Measurements from ENCODE around the gene NRM. TPM values are rescaled to one million over a fixed set of nuclear protein-coding genes. Genes with fewer than 3 reads are reported as not detected.

NRM gene, protein sequence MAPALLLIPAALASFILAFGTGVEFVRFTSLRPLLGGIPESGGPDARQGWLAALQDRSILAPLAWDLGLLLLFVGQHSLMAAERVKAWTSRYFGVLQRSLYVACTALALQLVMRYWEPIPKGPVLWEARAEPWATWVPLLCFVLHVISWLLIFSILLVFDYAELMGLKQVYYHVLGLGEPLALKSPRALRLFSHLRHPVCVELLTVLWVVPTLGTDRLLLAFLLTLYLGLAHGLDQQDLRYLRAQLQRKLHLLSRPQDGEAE
- total RNA-seq = 10 to 100 TPM; 25.8 to 36.4 TPM

DNA sequence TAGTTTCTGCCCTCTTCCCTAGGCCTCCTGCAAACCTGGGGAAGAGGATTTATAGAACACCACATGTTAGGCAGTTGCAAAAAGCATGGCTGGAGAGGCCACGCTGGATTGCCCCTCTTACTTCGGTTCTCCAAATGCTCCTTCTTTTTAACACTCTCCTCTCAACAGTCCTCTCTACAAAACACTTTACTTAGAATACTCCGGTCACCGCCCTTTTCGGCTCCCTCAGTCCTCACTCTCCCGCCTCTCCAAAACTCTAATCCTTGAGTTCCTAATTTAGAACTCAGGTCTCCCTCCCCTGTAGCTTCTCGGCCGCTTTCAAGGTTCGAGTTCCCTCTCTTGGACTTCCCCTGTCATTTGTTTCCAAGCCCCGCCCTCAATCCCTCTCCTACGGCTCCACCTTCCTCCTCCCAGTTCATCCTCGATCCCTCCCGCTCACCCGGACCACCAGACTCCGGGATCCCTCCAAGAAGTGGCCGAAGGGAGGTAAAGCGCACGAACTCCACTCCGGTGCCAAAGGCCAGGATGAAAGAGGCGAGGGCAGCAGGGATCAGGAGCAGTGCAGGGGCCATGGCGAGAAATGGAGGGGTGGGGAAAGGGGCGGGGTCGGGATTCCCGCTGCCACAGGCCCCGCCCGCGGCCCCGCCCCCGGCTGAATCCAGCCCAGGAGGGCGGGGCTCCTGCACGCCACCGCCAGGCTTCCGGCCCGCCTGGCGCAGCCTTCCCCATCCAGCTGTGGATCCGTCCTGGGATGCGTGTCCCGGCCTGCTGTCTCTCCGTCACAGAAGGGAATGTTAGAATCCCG, at the start of gene NRM:
TSS of gene NRM (minus strand) at position 582 of the 805 bp plus-strand sequence. CDS start at position 572, 10 bp downstream.
- CTCF ChIA-PET = interaction anchor here (0.6 to 1.6 kb wide), 5 partner anchors 11 to 906 kb away, joined by 3 to 7 read pairs (median 4); no protein-coding TSS in a partner anchor
- Mint-ChIP-seq H3K27me3 (no peaks in the 10 kb centered on the region), H3K9me3 (ENCODE audit: low read depth) (no peaks in the 10 kb centered on the region), H3K4me1 (peaks cover 42% of the 10 kb centered on the region), H3K27ac (peak within 1 kb of the TSS; percentile 70), H3K4me3 (peak within 1 kb of the TSS; percentile 75), H3K36me3 (ENCODE audit: low read depth) (peaks cover 21% of the 10 kb centered on the region)
- ATAC-seq = peak; percentile 50
- POLR2A ChIA-PET = interaction anchor here (1.9 kb wide), 1 partner anchor 27 kb away, joined by 8 read pairs; the partner anchor contains the start of gene MDC1
- intact Hi-C loops (cut with DNase I, micrococcal nuclease) = loop anchor here in 1 of 2 experiments (1.0 kb wide), 1 partner anchor 27 kb away; the partner anchor contains the start of gene MDC1
- DNase-seq = peak; percentile 89

DNA sequence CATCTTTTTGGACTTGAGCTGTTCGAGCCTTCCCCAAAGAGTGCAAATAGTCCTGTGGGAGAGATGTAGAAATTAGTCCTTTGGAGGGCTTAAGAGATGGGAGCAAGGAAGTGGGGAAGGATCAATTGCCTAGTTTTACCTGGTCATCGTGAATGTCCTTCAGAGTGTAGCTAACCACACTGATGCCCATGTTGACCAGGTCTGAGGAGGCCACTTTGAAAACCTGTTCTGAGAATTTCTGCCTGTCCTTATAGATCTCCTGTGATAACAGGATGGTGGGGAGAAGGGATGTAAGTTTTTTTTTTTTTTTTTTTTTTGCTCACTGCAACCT, 49.7 kb upstream of the NRM start:
- peaks cover 78% of the 10 kb centered on the region for H3K4me1 Mint-ChIP-seq
- H3K9me3 Mint-ChIP-seq (ENCODE audit: low read depth) = peaks cover 2% of the 10 kb centered on the region
- intact Hi-C loops (cut with DNase I, micrococcal nuclease) = loop anchor here in 1 of 2 experiments (10.0 kb wide), 1 partner anchor 614 kb away; the partner anchor contains the start of gene HLA-B
- peak overlapping the region; percentile 51 for H3K27ac Mint-ChIP-seq
- DNase-seq (no peak), ATAC-seq (no peak)
- H3K4me3 Mint-ChIP-seq = peak overlapping the region; percentile 96
- ChIA-PET CTCF (interaction anchor here (0.6 to 2.6 kb wide), 11 partner anchors 10 to 257 kb away, joined by 3 to 15 read pairs (median 3); partner anchors contain the start of gene VARS2), POLR2A (no interaction called here)
- no peaks in the 10 kb centered on the region for H3K27me3 Mint-ChIP-seq
- H3K36me3 Mint-ChIP-seq (ENCODE audit: low read depth) = peaks cover 84% of the 10 kb centered on the region

DNA sequence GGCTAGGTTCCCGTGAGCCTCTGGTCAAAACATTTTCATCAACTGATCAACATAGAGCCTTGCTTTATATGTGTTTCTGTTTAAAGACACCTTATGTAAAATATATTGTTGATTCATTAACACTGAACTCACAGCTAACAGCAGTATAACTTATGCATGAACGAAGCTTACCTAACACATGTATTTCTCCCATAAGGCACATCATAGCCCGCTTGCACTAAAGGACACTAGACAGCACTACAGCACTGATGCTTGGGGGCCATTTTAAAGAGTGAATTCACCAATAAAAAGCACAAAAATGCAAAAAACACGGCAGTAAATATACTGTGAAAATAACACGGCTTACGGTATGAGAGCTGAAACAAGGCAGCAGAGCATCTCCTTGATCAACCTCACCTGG, 47.7 kb upstream of the NRM start:
- peak overlapping the region; percentile 23 for H3K4me3 Mint-ChIP-seq
- peaks cover 2% of the 10 kb centered on the region for H3K9me3 Mint-ChIP-seq (ENCODE audit: low read depth)
- H3K4me1 Mint-ChIP-seq = peaks cover 82% of the 10 kb centered on the region
- H3K27me3 Mint-ChIP-seq = no peaks in the 10 kb centered on the region
- ATAC-seq (no peak), DNase-seq (no peak)
- ChIA-PET POLR2A (interaction anchor here (0.5 to 1.4 kb wide), 4 partner anchors 21 to 83 kb away, joined by 4 to 5 read pairs (median 4); partner anchors contain the start of gene MDC1), CTCF (interaction anchor here (0.6 to 7.1 kb wide), 8 partner anchors 8 to 248 kb away, joined by 3 to 46 read pairs (median 5); no protein-coding TSS in a partner anchor)
- peaks cover 92% of the 10 kb centered on the region for H3K36me3 Mint-ChIP-seq (ENCODE audit: low read depth)
- intact Hi-C loops (cut with DNase I, micrococcal nuclease) = loop anchor here in 1 of 2 experiments (10.0 kb wide), 1 partner anchor 346 kb away; no protein-coding TSS in a partner anchor
- peak overlapping the region; percentile 39 for H3K27ac Mint-ChIP-seq

DNA sequence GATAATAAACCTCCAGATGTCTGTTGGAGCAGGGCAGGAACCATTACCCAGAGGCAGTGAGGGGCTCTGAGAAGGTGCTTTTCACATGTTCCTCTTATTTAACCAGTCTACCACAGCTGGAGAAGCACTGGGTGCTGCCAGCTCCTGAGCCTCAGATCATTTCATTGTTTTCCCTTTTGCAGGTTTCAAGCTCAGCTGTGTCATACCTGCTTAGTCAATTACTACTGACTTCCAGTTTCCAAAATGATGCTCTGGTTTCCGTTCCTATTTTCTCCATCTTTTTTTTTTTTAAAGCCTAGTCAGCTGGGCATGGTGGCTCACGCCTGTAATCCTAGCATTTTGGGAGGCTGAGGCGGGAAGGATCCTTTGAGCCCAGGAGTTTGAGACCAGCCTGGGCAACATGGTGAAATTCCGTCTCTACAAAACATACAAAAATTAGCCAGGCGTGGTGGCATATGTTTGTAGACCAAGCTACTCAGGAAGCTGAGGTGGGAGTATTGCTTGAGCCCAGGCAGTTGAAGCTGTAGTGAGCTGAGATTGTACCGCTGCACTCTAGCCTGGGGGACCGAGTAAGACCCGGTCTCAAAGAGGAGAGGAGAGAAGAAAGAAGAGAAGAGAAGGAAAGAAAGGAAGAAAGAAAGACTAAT, 45.0 kb upstream of the NRM start:
- H3K27me3 Mint-ChIP-seq = no peaks in the 10 kb centered on the region
- ATAC-seq (peak; percentile 36), DNase-seq (peak; percentile 59)
- intact Hi-C loops (cut with DNase I, micrococcal nuclease) = loop anchor here in 1 of 2 experiments (1.0 to 10.0 kb wide), 4 partner anchors 8 to 349 kb away; partner anchors contain the start of gene TUBB
- peak overlapping the region; percentile 90 for H3K27ac Mint-ChIP-seq
- H3K36me3 Mint-ChIP-seq (ENCODE audit: low read depth) = peaks cover 85% of the 10 kb centered on the region
- peaks cover 81% of the 10 kb centered on the region for H3K4me1 Mint-ChIP-seq
- peaks cover 2% of the 10 kb centered on the region for H3K9me3 Mint-ChIP-seq (ENCODE audit: low read depth)
- ChIA-PET CTCF (interaction anchor here (0.6 to 7.1 kb wide), 16 partner anchors 13 to 252 kb away, joined by 3 to 46 read pairs (median 4); no protein-coding TSS in a partner anchor), POLR2A (interaction anchor here (0.6 to 2.0 kb wide), 14 partner anchors 8 to 242 kb away, joined by 3 to 28 read pairs (median 4); partner anchors contain the start of genes IER3, MDC1 and TUBB)
- peak overlapping the region; percentile 57 for H3K4me3 Mint-ChIP-seq

DNA sequence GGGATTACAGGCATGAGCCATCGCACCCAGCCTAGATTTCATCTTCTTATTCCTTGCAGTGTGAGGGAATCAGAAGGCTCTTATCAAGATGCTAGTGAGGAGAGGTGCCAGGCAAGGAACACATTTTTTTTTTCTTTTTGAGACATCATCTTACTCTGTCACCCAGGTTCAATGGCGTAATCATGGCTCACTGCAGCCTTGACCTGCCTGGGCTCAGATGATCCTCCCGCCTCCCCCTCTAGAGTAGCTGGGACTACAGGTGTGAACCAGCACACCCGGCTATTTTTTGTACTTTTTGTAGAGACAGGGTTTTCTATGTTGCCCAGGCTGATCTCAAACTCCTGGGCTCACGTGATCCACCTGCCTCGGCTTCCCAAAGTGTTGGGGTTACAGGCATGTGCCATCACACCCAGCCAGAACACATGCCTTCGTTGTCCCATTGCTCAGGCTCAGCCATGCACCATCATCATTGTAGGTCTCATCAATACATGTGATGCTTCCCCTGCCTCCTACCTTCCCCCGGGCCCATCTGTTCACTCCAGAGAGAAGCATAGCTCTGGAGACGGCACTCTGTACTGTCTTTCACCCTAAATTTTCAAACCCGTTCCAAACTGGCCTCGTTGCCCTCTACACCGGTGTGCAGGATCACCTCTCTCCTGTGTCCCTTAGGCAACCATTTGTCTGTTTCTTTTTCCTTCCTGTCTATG, 41.6 kb upstream of the NRM start:
- ChIA-PET CTCF (interaction anchor here (1.0 to 7.1 kb wide), 13 partner anchors 9 to 249 kb away, joined by 3 to 59 read pairs (median 9); partner anchors contain the start of gene VARS2), POLR2A (interaction anchor here (0.7 kb wide), 1 partner anchor 28 kb away, joined by 3 read pairs; no protein-coding TSS in a partner anchor)
- ATAC-seq = no peak
- Mint-ChIP-seq H3K27me3 (no peaks in the 10 kb centered on the region), H3K4me3 (no peak overlapping the region), H3K9me3 (ENCODE audit: low read depth) (no peaks in the 10 kb centered on the region), H3K4me1 (peaks cover 58% of the 10 kb centered on the region), H3K27ac (no peak overlapping the region), H3K36me3 (ENCODE audit: low read depth) (peaks cover 67% of the 10 kb centered on the region)
- intact Hi-C loops (cut with DNase I, micrococcal nuclease) = loop anchor here (5.0 to 10.0 kb wide), 3 partner anchors 250 to 355 kb away; no protein-coding TSS in a partner anchor
- DNase-seq = no peak

DNA sequence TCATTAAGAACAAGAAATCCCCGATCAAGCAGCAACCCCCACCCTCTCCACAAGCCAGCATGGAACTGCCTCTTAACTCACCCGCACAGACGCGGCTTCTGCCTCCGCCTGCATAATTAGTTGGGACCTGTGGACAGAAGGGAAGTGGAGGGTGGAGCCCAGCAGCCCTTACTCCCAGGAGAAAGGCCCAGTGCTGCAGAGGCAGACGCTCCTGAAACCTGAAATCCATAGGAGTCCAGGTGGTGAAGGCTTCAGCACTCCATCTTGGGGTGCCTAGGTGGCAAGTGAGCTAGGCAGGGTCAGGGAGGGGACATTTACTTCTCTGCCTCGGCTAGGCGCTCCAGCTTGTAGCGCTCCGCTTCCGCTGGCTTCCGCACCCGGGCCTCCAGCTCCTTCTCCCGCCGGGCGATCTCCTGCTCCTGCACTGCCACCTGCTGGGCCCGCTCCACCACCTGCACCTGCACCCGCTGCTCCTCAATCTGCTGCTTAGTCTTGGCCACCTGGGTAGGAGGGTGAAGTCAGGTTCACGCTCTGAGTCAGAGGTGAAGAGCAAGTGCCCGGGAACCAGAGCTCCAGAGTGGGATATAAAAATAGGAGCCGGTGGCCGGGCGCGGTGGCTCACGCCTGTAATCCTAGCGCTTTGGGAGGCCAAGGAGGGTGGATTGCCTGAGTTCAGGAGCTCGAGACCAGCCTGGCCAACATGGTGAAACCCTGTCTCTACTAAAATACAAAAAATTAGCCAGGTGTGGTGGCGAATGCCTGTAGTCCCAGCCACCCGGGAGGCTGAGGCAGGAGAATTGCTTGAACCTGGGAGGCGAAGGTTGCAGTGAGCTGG, 40.0 kb upstream of the NRM start:
- POLR2A ChIA-PET = interaction anchor here (0.6 to 1.3 kb wide), 13 partner anchors 9 to 349 kb away, joined by 3 to 11 read pairs (median 4); partner anchors contain the start of genes MDC1, MRPS18B and PPP1R10
- H3K9me3 Mint-ChIP-seq (ENCODE audit: low read depth) = no peaks in the 10 kb centered on the region
- CTCF ChIA-PET = interaction anchor here (0.6 to 5.3 kb wide), 59 partner anchors 9 to 519 kb away, joined by 3 to 59 read pairs (median 4); partner anchors contain the start of genes DDR1, DHX16, MDC1 and MRPS18B
- H3K36me3 Mint-ChIP-seq (ENCODE audit: low read depth) = peaks cover 59% of the 10 kb centered on the region
- H3K27ac Mint-ChIP-seq = peak overlapping the region; percentile 65
- intact Hi-C loops (cut with DNase I, micrococcal nuclease) = loop anchor here (1.0 to 10.0 kb wide), 5 partner anchors 52 to 356 kb away; partner anchors contain the start of gene ATAT1 (in 1 of the 2)
- DNase-seq = peak; percentile 94
- peak; percentile 75 for ATAC-seq
- peak overlapping the region; percentile 51 for H3K4me3 Mint-ChIP-seq
- H3K4me1 Mint-ChIP-seq = peaks cover 44% of the 10 kb centered on the region
- H3K27me3 Mint-ChIP-seq = no peaks in the 10 kb centered on the region

DNA sequence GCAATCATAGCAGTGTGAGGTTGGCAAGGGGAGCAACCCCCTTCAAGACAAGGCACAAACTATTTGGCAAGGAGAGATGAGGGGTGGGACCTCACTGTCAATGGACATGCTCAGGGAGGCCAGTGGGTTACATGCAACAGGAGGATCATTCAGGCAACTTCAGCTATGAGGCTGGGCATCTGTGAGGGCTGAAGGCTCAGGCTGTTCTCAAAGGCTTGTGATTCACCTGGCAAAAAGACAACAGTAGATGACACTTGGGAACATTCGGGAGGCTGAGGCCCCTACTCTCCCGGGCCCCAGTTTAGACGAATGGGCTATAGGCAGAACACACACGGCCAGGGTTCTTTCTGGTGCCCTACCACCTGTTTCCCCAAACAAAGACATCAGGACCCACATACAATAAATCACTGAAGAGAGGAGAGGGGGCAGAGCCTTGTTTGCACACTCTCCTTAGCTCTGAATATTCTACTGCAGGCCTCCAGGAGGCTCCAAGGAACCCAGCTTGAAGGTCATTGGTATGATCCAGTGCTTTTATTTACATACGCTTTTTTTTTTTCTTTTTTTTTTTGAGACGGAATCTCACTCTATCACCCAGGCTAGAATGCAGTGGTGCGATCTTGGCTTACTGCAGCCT, 37.3 kb upstream of the NRM start:
- CTCF ChIA-PET = interaction anchor here (0.7 to 5.3 kb wide), 9 partner anchors 10 to 120 kb away, joined by 3 to 59 read pairs (median 4); partner anchors contain the start of gene DHX16
- Mint-ChIP-seq H3K4me1 (peaks cover 49% of the 10 kb centered on the region), H3K4me3 (no peak overlapping the region), H3K9me3 (ENCODE audit: low read depth) (no peaks in the 10 kb centered on the region), H3K27me3 (no peaks in the 10 kb centered on the region), H3K27ac (peak overlapping the region; percentile 53), H3K36me3 (ENCODE audit: low read depth) (peaks cover 67% of the 10 kb centered on the region)
- POLR2A ChIA-PET = interaction anchor here (0.6 to 0.9 kb wide), 5 partner anchors 23 to 377 kb away, joined by 3 to 8 read pairs (median 4); no protein-coding TSS in a partner anchor
- no peak for ATAC-seq
- intact Hi-C loops (cut with DNase I, micrococcal nuclease) = no loop called here
- no peak for DNase-seq

DNA sequence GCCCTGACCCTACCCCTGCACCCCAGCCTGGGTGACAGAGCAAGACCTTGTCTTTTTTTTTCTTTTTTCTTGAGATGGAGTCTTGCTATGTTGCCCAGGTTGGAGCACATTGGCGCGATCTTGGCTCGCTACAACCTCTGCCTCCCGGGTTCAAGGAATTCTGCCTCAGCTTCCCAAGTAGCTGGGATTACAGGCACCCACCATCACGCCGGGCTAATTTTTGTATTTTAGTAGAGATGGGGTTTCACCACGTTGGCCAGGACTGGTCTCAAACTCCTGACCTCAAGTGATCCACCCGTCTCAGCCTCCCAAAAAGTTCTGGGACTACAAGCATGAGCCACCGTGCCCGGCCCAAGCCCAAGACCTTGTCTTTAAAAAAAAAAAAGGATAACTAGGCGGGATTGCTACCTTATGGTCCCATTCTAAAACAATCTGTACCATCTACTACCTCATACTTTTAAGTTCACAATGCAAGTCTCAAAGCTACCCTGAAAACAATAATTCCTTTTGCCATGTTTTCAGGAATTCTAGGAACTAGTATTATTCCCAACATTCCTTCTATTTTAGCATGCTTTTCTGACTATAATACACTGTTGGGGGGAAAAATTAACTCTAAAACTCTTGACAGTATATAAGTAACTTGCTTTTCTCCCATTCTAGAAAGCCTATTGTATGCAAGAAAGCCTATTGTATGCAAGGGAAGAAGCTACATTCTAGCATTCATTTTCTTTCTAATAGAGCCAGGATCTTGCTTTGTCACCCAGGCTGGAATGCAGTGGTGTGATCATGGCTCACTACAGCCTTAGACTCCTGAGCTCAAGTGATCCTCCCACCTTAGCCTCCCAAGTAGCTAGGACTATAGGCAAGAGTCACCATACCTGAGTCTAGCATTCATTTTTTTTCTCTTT, 36.0 kb upstream of the NRM start:
- peaks cover 69% of the 10 kb centered on the region for H3K36me3 Mint-ChIP-seq (ENCODE audit: low read depth)
- H3K4me1 Mint-ChIP-seq = peaks cover 48% of the 10 kb centered on the region
- CTCF ChIA-PET = interaction anchor here (0.6 to 1.9 kb wide), 5 partner anchors 48 to 522 kb away, joined by 3 to 9 read pairs (median 3); no protein-coding TSS in a partner anchor

More for the DNA sequence above, 36.0 kb upstream of the NRM start:
- Mint-ChIP-seq H3K27me3 (no peaks in the 10 kb centered on the region), H3K9me3 (ENCODE audit: low read depth) (no peaks in the 10 kb centered on the region), H3K27ac (peak overlapping the region; percentile 60), H3K4me3 (no peak overlapping the region)
- DNase-seq (no peak), ATAC-seq (no peak)
- intact Hi-C loops (cut with DNase I, micrococcal nuclease) = no loop called here
- POLR2A ChIA-PET = interaction anchor here (0.6 to 1.8 kb wide), 3 partner anchors 10 to 45 kb away, joined by 4 to 6 read pairs (median 6); partner anchors contain the start of gene MDC1
